Germinal center (tissue), 1 donor: ENCODE results near the gene HAUS8.
"Not testable (repeated sequence)": the region's sequence is repeated elsewhere in the genome, so short reads cannot be mapped to it uniquely, and the experiment has no call there.

ENCODE experiments used
- DNase-seq: peaks from one replicate; pipeline ENCODE4 v3.0.0; 2012; ENCODE audit warnings: mixed read lengths, low spot score

HAUS8 gene, protein sequence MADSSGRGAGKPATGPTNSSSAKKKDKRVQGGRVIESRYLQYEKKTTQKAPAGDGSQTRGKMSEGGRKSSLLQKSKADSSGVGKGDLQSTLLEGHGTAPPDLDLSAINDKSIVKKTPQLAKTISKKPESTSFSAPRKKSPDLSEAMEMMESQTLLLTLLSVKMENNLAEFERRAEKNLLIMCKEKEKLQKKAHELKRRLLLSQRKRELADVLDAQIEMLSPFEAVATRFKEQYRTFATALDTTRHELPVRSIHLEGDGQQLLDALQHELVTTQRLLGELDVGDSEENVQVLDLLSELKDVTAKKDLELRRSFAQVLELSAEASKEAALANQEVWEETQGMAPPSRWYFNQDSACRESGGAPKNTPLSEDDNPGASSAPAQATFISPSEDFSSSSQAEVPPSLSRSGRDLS

GRCh38 chr19:17075035-17075863 lies at the start of gene HAUS8, which contains the start of gene MYO9B:
Gene HAUS8, minus strand, starts transcription at chr19:17075452. Its CDS starts 30 bp downstream, at chr19:17075422.
Gene MYO9B, plus strand, starts transcription at chr19:17075777. Its CDS starts 25,941 bp downstream, at chr19:17101718.
- peak; percentile 97 for DNase-seq

GRCh38 chr19:17124025-17124424 lies 48.8 kb upstream of the HAUS8 start:
- no peak for DNase-seq

- DNase-seq: no peak
Observed at GRCh38 chr19:17123041-17123440, 47.8 kb upstream of the HAUS8 start.

DNA sequence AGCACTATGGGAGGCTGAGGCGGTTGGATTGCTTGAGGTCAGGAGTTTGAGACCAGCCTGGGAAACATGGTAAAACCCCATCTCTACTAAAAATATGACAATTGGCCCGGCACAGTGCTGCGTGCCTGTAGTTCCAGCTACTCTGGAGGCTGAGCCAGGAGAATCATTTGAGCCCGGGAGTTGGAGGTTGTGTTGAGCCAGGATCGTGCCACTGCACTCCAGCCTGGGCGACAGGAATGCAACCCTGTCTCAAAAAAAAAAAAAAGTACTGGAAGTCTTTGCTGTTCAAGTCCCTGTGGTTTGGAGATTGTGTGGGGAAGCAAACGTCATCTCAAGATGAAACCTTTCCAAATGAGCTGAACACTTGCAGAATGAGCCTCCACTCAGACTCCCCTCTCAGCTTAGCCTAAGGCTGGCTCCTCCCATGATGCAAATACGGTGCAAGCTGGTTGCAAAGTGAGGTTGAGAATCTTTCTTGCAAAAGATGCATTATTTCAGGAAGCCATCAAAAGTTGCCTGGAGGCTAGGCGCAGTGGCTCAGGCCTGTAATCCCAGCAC lies 46.6 kb upstream of the HAUS8 start:
- DNase-seq: no peak

- DNase-seq: no peak
Observed at GRCh38 chr19:17118957-17119356, 43.7 kb upstream of the HAUS8 start.

DNA sequence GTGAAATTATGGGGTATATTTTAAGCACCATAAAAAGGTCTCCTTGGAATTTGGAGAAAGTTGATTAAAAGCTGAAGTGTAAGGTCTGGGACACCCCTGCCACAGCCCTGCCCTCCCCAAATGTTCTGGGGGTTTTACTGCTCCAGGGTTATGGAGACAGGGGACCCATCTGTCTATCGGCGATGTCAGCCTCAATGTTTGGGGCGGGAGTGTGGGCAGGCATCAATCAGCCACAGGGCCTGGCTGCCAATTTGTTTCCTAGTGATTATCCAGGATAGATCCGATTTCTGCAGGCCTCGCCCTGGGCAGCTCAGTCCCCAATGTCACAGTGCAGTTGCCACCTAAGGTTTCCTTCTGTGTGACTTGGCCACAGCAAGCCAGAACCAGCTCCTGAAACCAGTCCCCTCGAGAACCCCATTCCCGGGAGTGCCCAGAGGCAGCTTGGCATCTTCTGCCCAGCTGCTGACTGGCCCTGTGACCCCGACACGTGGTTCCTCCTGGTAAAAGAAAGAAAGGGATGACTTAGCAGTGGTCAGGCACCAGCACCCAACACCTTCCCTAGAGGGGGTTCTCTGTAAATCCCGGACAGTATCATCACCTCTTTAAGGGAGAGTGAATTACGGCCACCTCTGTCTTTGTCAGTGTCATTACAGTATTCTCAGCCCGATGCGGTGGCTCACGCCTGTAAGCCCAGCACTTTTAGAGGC lies 41.9 kb upstream of the HAUS8 start:
- DNase-seq: no peak

DNA sequence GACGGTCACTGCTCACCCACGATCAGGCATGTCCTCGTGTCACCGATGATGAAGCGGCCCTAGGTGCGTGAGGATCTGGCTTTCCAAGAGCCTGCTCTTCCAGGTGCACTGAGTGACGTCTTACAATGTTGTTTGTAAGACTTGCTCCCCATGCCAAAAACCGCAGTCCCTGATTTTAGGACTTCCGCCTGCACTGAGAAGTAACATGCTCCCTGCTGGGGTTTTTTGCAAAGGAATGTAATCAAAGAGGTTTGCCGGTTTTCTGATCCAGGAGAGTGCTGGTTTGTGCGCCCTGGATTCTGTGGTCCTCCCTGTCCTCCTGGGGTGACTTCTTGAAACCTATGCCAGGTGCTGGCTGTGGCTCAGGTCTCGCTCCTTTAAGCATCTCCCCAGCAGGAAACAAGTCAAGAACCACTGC lies 39.2 kb upstream of the HAUS8 start:
- no peak for DNase-seq

- DNase-seq: no peak
Observed at GRCh38 chr19:17113127-17113785, 38.0 kb upstream of the HAUS8 start.

DNA sequence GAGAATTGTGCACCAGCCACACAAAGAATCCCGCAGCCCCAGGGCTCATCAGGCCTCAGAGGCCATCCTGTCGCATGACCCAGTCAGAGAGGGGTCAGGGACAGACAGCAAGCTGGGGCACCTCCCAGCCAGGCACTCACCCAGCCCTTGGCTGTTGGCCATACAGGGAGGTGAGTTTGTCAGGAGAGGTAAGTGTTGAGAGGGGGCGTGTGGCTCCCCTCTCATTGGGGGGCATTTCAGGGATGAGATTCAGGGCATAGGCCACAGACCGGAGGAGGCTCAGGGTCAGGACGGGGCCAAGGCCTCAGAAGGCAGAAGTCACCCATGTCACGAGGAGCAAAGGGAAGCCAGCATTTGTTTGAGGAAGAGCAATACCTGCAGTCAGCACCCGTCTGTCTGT lies 37.4 kb upstream of the HAUS8 start:
- DNase-seq: no peak

DNA sequence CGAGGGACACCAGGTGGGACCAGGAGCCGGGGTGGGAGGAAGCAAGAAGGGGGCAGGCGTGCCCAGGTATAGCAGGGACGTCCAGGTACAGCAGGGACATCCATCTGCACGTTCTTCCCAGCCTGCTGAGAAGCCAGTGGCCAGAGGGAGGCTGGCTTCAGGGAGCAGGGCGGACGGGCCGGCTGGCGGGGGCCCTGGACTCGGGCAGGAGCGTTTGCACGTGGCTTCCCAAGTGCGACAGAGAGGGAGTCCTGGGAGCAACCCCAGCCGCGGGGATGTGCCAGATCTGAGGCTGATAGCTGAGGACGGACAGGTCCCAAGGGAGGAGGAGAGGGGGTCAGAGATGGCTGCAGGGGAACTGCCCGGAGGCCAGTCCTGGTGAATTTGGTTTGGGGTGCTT lies 37.0 kb upstream of the HAUS8 start:
- no peak for DNase-seq

DNA sequence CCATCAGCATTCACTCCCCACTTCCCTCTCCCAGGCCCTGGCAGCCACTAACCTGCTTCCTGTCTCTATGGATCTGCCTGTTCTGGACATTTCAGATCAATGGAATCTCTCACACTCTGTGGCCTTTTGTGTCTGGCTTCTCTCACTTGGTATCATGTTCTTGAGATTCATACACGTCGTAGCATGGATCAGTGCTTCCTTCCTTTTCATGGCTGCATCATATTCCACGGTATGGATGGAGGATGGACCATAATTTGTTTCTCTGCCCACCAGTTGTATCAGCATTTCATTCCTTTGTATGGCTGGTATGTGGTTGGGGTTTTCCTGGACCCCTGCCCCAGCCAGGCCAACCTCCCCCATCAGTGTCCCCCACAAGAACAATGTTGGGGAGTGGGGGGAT lies 36.5 kb upstream of the HAUS8 start:
- DNase-seq: no peak

DNA sequence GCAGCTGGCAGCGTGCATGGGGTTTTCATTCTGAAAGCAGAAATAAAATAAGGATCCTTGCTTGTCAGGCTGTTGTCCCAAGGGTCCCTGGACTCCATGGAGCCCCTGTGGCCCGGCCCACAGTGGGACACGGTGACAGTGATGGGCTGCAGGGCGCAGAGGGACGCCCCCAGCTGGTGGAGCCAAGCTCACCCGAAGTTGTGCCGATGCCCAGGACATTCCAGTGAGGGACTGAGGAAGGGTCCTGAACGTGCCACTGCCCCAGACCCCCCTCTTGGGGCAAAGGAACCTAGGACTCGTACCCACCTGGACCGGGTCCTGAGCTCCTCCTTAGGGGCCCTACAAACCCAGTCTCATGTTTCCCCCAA lies 35.3 kb upstream of the HAUS8 start:
- no peak for DNase-seq

- peak; percentile 78 for DNase-seq
Observed at GRCh38 chr19:17109962-17110598, 34.8 kb upstream of the HAUS8 start.

DNA sequence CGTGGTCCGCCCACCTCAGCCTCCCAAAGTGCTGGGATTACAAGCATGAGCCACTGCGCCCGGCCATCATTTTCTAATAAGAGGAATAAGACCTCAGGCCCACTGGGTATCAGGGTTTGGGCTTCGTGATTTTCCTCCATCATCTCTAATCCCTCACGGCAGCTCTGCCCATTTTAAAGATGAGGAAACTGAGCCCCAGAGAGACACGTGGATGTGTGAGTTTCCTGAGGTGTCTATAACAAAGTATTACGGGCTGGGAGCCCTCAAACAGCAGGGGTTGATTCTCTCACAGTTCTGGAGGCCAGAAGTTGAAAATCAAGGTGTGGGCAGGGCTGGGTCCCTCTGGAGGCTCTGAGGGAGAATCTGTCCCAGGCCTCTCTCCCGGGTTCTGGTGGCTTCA lies 34.0 kb upstream of the HAUS8 start:
- DNase-seq: no peak

DNA sequence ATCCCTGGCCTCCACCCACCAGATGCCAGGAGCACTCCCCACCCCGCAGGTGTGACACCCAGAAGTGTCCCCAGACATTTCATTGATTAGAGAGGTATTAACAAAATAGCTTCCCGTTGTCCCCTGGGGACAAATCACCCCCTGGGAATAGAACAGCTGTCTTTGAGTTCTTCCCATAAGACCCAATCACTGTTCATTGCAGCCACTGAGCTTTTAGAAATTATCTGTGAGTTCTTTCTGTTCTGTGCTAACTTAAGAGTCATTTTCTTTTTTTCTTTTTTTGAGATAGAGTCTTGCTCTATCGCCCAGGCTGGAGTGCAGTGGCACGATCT lies 33.2 kb upstream of the HAUS8 start:
- no peak for DNase-seq

DNA sequence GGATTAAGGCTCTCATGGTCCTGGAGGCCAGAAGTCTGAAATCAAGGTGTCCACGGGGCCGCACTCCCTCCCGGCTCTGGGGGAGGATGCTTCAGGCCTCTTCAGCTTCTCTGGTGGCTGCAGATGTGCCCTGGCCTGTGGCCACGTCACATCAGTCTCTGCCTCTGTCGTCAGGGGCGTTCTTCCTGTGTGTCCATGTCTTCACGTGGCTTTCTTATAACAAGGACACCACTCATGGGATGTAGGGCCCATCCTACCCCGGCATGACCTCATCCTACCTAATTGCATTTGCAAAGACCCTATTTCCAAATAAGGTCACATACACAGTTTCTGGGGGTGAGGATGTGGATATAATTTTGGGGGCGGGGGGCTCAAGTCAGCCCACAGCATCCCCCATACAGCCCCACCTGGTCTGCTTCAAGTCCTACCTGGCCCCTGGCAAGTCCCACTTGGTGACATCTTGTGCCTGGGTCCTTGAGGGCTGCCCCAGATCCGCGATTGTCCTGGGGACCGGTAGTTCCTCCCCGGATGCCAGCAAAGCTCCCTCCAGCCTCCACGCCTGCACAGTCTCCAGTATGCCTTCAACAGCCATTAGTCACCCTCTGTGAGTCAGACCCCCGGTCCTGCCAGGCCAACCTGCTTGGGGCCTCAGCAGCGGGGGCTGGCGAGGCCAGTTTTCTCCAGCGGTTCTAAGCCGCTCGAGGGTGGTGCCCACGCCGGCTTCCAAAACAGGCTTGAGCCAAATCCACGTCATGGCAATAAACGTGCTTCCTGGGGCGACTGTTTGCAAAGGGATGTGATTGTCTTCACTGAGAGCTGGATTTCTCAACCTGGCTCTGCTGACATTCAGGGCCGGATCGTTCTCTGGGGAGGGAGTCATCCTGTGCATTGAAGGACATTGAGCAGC lies 32.5 kb upstream of the HAUS8 start:
- no peak for DNase-seq

DNA sequence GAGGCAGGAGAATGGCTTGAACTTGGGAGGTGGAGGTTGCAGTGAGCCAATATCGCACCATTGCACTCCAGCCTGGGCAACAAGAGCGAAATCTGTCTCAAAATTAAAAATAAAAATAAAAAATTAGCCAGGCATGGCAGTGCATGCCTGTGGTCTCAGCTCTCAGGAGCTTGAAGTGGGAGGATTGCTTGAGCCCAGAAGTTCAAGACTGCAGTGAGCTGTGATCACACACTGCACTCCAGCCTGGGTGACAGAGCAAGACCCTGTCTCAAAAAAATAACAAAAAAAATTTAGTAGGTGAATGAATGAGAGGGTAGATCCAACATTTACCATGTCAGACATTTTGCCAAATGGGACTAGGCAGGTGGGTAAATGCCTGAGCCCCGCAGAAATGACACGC lies 31.7 kb upstream of the HAUS8 start:
- not testable (repeated sequence) for DNase-seq

GRCh38 chr19:17105556-17105955 lies 30.3 kb upstream of the HAUS8 start:
- DNase-seq: peak; percentile 70

DNA sequence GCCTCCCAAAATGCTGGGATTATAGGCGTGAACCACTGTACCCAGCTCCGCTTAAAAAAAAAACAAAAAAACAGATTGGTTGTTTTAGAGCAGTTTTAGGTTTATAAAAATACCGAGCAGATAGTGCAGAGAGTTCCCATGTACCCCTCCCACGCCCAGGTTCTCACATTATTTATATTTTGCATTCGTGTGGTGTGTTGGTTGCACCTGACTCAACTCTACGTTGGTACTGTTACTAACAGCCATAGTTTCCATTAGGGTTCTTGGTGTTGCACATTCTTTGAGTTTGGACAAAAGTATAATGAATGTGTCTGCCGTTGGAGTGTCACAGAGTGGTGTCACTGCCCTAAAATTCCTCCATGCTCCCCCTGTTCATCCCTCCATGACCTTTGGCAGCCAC lies 29.4 kb upstream of the HAUS8 start:
- DNase-seq: no peak

DNA sequence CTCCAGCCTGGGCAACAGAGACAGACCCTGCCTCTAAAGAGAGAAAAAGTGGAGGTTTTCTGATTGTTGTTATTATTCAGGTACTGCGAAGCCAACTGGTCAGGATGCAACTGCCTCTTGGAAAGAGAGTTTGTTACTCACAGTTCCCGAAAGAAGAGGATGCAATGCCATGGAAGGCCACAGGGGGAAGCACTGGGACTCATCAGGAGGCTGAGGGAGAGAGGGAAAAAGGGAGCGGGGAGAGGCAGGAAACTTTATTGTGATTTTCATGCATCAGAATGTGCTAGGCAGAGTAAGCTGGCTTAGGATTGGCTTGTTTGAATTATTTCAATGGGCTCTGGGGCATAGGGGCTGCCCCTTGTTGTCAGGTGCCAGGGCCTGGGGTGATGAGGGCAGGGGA lies 27.9 kb upstream of the HAUS8 start:
- DNase-seq: no peak
